ENCODE measurements around the gene SDC1.

The SDC1 gene

DNA sequence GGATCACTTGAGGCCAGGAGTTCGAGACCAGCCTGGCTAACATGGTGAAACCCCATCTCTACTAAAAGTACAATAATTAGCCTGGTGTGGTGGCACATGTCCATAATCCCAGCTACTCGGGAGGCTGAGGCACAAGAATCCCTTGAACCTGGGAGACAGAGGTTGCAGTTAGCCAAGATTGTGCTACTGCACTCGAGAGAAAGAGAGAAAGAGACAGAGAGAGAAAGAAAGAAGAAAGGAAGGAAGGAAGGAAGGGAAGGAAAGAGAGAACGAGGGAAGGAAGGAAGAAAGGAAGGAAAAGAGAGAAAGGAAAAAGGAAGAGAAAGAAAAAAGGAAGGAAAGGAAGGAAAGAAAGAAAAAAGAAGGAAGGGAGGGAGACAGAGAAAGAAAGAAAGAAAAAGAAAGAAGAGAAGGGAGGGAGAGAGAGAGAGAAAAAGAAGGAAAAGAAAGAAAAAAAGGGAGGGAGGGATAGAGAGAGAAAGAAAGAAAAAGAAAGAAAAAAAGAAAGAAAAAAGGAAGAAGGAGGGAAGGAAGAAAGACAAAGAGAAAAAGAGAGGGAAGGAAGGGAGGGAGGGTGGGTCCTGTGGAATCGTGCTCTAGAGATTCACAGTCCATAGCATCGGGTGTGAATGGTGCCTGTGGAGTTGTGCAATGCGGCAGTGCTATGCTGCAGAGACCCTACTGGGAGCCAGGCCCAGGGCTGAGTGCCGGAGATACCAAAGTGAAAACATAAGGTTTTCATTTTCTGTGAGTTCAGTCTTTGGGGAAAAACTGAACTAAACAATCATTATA, 4.6 kb upstream of the SDC1 start:
- in situ Hi-C loops (cut with MboI; ENCODE audit: low sequenced_read_pairs): no loop called here

DNA sequence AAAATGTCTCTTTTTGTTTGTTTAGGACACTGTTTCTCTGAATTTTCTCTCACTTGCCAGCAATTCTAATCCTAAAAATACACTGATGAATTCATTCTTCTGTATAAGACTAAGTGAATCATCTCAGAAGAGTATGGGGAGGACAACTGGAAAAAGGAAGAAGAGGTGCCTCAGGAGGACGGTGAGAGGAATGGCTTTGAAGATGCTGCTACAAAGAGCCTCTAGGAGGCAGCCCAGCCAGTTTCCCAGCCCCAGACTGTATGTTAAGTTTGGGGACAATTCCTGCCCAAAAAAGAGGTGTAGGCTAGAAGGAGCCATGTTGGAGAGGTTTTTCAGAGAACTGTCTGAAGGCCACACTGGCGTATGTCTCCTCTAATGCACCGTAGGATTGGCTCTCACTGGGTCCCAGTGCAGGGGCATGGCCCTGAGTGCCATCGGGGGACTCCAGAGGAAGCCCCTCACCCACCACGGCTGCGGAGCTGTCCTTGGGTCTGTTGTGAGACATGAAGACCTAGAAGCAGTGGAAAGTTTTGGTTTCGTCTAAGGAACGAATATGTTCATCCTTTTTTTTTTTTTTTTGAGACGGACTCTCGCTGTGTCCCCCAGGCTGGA, 3.1 kb upstream of the SDC1 start:
- in situ Hi-C loops (cut with MboI; ENCODE audit: low sequenced_read_pairs): no loop called here

- in situ Hi-C loops (cut with MboI; ENCODE audit: low sequenced_read_pairs): no loop called here
Observed at GRCh38 chr2:20226152-20226545, 1.2 kb upstream of the SDC1 start.

DNA sequence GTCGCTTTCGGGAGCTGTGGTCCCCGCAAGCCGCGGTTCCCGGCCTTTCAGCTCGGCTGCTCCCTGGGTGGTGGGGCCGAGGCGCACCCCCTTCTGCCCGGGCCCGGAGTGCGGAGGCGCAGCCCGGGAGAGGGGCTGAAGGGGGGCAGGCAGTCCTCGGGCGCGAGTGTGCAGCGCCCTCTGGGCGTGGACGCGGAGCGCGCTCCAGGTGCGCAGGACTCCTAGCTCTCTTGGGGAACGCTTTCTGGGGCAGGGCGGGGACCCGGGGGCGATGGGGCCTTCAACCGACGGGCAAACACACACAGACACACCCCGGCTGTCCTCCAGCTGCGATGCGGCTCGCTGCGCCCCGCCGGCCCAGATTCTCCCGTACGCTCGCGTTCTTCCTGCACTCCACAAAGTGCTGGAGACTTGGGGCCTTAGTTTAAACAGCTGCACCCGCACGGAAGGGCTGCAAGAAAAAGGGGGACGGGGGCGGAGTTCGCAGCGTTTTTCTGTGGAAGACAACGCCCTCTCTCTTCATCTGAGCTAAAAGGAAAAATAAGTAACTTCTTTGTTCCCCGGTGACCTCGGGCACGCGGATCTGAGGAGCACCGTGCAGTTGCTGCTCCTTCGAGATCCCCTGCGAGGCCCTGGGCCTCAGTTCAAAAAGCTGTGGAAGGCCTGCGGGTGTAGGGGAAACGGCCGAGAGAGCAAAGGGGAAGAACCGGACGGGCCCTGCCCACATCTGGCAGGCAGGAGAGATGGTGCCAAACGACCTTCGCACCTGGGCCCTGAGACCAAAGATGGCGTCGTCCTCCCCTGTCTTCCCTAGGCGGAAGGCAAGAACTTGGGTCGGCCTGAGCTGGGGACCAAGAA, 593 bp upstream of the SDC1 start:
- in situ Hi-C loops (cut with MboI; ENCODE audit: low sequenced_read_pairs): no loop called here

GRCh38 chr2:20224164-20224715, 690 bp downstream of the SDC1 start:
- in situ Hi-C loops (cut with MboI; ENCODE audit: low sequenced_read_pairs): no loop called here

- in situ Hi-C loops (cut with MboI; ENCODE audit: low sequenced_read_pairs): no loop called here
Observed at GRCh38 chr2:20223407-20224163, 1.3 kb downstream of the SDC1 start.

GRCh38 chr2:20222769-20223406, 2.0 kb downstream of the SDC1 start:
- in situ Hi-C loops (cut with MboI; ENCODE audit: low sequenced_read_pairs): no loop called here

DNA sequence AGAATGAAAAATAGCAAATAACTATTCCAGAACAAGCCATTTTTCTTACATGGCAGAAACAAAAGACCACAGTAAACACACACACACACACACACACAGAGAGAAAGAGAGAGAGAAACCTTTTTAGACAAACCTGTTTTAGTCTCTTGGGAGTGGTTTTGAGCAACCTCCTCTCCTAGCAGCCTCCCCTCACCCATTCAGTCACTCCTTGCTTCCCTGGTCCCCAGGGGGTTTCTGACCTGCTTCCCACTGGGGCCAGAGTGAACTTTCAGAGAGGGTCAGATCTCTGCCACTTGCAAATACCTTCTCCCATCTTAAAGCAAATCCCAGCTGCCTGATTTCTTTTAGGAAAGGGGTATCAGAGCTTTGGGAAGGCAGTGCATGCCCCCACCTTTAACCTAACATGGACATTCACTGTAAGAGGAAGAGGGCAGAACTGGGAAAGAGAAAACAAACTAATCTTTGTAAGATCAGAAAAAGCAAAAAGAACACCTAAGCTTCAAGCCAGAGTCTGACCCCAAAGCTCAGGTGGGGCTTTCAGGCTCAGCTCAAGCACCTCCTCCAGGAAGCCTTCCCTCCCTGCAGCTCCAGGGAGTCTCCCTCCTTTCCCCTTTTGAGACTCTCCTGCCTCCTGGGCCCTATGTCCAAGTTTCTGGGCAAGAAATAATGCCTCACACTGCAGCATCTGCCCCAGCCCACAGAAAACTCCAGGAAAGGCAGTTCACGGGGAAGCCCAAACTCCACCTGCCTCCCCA, 2.7 kb downstream of the SDC1 start:
- in situ Hi-C loops (cut with MboI; ENCODE audit: low sequenced_read_pairs): no loop called here

- in situ Hi-C loops (cut with MboI; ENCODE audit: low sequenced_read_pairs): no loop called here
Observed at GRCh38 chr2:20221555-20221973, 3.4 kb downstream of the SDC1 start.

- in situ Hi-C loops (cut with MboI; ENCODE audit: low sequenced_read_pairs): no loop called here
Observed at GRCh38 chr2:20220806-20221554, 4.0 kb downstream of the SDC1 start.

GRCh38 chr2:20219763-20220380, 5.1 kb downstream of the SDC1 start:
- in situ Hi-C loops (cut with MboI; ENCODE audit: low sequenced_read_pairs): no loop called here

DNA sequence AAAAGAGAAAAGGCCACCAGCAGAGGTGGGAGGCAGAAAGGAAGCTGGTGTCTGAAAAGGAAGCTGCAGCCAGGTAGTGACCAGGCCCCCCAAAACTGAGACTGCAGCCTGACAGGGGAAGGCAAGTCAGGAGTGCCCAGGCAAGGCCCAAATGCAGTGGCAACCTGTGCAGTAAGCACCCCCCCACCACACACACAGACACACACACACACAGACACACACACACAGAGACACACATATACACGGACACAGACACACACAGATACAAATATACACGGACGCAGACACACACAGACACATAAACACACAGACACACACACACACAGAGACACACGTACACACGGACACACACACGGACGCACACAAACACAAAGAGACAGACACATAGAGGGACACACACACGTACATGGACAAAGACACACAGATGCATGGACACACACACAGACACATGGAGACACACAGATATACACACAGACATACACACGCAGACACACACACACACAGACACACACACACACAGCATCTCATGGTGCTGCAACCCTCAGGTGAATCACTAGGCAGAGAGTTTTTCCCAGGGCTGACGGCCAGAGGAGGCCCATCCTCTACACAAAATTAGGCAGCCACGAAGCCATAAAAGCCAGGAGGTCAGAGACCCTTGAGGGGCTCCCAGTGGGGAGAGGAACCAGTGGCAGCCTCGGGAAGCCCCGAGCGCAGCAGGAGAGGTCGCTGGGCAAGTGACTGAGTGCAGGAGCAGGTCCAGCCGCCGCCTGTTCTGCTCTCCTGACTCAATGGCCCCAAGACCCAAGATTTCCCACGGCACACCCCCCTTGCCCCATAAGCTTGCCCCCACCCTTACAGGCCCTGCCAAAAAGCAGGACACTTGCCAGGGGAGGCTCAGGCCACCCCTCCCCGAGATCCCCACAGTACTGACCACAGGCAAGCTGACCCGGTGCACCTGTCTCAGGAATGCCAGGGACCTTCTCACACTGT, 6.3 kb downstream of the SDC1 start:
- in situ Hi-C loops (cut with MboI; ENCODE audit: low sequenced_read_pairs): no loop called here

DNA sequence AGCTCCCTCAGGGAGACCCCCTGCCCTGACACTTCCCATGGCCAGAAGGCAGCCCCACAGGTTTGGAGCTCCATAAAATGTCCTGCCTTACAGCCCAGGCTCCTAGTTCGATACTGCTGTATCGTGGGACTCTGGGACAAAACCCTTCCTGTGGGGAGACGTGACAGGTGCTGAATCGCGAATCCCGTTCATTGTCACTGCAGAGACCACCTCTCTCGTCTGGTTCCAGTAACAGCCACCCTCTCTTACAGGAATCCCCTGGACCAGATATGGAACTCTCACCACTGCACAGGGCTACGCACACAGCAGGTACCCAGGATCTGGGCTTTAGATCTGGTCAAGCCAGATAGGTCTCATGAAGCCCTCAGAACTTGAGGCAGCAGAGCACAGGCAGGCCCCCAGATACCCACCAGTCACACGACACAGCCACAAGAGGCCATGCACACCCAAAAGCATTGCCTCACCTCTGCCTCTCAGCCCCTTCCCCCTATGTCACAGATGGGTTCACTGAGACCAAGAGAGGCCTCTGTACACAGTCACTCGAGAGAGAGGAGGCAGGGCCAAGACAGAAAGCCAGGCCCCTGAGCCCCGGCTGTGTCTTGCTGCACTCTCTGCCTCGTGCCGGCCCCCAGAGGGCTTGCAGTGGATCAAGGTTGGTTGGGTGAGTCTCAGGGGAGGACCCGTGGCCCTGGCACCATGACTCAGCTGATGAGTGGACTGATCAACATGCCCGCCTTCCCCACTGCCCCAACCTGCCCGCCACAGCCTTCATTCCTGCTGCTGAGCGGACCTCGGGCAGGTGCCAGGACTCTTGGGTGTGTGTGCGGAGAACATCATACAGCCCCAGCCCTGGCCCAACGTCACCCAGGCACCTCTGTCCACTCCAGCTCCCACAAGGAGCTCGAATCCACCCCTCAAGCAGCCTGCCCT, 7.6 kb downstream of the SDC1 start:
- in situ Hi-C loops (cut with MboI; ENCODE audit: low sequenced_read_pairs): no loop called here

GRCh38 chr2:20216130-20217025, 8.6 kb downstream of the SDC1 start:
- in situ Hi-C loops (cut with MboI; ENCODE audit: low sequenced_read_pairs): no loop called here

All from HL-60/S4 treated with retinoic acid at 250 ng/mL for 4 days and 3 days (cell line).